AG09309 (cell line): ENCODE measurements around the gene COX5A.
"Not testable (repeated sequence)": the region's sequence is repeated elsewhere in the genome, so short reads cannot be mapped to it uniquely, and the experiment has no call there.

Experiments used
- DNase-seq: peaks from one replicate; pipeline ENCODE4 v3.0.0-alpha.2; 2010; ENCODE audit warnings: low read depth
- H3K4me3 ChIP-seq: 2 replicates; pipeline ENCODE4 v1.5.1; 2011; ENCODE audit warnings: mild to moderate bottlenecking, low read depth, low read length, moderate library complexity; ENCODE audit not compliant: control insufficient read depth
- CTCF ChIP-seq: IDR thresholded peaks from 2 replicates; pipeline ENCODE4 v1.5.1; 2011; ENCODE audit warnings: mild to moderate bottlenecking, low read depth, low read length, inconsistent platforms; ENCODE audit not compliant: insufficient read depth, control insufficient read depth; ENCODE audit errors: missing control alignments

COX5A gene

DNA sequence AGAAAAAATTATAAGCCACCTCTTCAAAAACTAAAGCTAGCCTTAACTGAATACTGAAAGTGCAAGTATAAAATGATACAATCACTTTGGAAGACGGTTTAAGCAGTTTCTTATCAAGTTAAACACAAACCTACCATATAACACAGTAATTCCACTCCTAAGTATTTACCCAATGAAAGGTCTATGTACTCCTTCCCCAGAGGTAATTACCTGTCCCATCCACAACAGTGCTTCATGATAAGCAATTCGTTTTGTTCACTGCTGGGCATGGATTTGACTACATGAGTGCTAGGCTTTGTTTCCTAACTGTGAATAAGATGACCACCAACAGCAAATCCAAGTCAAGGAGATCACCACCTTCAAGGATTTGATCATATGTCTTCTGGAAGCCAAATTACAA lies 4.3 kb downstream of the COX5A start:
- no peak for TF ChIP-seq CTCF
- no peak overlapping the region for H3K4me3 ChIP-seq
- no peak for DNase-seq

- no peak for DNase-seq
- no peak for TF ChIP-seq CTCF
- no peak overlapping the region for H3K4me3 ChIP-seq
Measured at GRCh38 chr15:74928771-74929198, 9.1 kb downstream of the COX5A start.

- H3K4me3 ChIP-seq: no peak overlapping the region
- TF ChIP-seq CTCF: no peak
- DNase-seq: no peak
Measured at GRCh38 chr15:74924525-74924924, 13.3 kb downstream of the COX5A start.

DNA sequence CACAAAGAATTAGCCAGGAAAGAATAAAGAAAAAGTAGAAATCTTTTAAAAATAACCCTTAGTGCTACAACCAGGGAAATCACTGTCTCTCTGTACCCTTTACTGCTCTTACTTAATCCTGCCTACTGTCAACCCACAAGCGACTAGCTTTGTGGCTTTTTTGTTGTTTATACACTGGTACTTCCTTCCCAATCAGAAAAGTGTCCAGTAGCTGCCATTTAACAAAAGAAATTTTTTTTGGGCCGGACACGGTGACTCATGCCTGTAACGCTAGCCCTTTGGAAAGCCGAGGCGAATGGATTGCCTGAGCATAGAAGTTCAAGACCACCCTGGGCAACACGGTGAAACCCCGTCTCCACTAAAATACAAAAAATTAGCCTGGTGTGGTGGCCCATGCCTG lies 17.4 kb downstream of the COX5A start:
- no peak overlapping the region for H3K4me3 ChIP-seq
- no peak for TF ChIP-seq CTCF
- no peak for DNase-seq

DNA sequence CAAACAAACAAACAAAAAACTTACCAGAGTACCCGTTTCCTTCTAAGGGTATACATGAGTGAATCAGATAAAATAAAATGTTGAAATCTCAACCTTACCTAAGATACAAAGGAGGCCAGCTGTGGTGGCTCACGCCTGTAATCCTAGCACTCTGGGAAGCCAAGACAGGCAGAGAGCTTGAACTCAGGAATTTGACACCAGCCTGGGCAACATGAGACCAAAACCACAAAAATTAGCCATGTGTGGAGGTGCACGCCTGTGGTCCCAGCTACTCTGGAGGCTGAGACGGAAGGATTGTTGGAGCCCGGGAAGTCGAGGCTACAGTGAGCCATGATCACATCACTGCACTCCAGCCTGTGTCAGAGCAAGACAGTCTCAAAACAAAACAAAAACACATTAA lies 20.2 kb downstream of the COX5A start:
- DNase-seq: no peak
- no peak overlapping the region for H3K4me3 ChIP-seq
- TF ChIP-seq CTCF: no peak

DNA sequence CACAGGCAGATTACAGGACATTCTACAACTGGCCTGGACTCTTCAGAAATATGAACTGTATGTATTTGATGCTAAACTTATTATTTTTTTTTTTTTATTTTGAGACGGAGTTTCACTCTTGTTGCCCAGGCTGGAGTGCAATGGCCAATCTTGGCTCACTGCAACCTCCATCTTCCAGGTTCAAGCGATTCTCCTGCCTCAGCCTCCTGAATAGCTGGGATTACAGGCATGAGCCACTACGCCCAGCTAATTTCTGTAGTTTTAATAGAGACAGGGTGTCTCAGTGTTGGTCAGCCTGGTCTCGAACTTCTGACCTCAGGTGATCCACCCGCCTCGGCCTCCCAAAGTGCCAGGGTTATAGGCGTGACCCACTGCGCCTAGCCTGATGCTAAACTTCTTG lies 24.1 kb downstream of the COX5A start:
- DNase-seq, H3K4me3 ChIP-seq: not testable (repeated sequence)

DNA sequence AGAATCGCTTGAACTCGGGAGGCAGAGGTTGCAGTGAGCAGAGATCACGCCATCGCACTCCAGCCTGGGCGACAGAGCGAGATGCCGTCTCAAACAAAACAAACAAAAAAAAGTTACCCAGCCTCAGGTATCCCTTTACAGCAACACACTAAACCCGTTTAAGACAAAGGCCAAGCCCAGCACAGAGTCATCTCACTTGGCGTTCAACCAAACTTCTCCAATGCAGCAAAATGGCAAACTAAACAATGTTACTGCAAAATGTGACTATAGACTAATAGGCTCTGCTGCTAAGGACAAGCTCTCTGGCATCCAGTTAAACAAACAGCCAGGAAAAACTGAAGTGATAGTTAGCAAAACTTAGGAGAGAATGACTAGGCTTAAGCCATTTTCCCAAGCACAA lies 24.8 kb downstream of the COX5A start:
- DNase-seq: no peak
- no peak overlapping the region for H3K4me3 ChIP-seq
- TF ChIP-seq CTCF: no peak
